ENCODE results near the gene BTBD1. TPM values are rescaled to one million over a fixed set of nuclear protein-coding genes. Genes with fewer than 3 reads are reported as not detected.

Gene BTBD1
- total RNA-seq, 4 donors from 2014 or later, result 54.9 to 140 (median 101) TPM

- H3K9me3 ChIP-seq, result peaks cover 0 to 2% of the 10 kb centered on the region in 2 donors
- intact Hi-C loops (cut with DNase I; ENCODE audit: low total_unique reads), result no loop called here
- no peaks in the 10 kb centered on the region for H3K4me1 ChIP-seq
Measured at GRCh38 chr15:82986442-82986780, 80.6 kb downstream of the BTBD1 start.

GRCh38 chr15:82985688-82986441 lies 81.2 kb downstream of the BTBD1 start, which contains the start of gene RAMAC:
Gene RAMAC, plus strand, starts transcription at chr15:82986210. Its CDS starts 2,809 bp downstream, at chr15:82989019.
- no peaks in the 10 kb centered on the region for H3K4me1 ChIP-seq
- peak within 1 kb of the TSS; percentile 55 to 72 for H3K27ac ChIP-seq
- intact Hi-C loops (cut with DNase I; ENCODE audit: low total_unique reads), result no loop called here

More at GRCh38 chr15:82986442-82986780, 80.6 kb downstream of the BTBD1 start:
- no peaks in the 10 kb centered on the region for H3K36me3 ChIP-seq
- H3K27ac ChIP-seq, result peak overlapping the region; percentile 55 to 72
- H3K27me3 ChIP-seq, result no peaks in the 10 kb centered on the region
- H3K4me3 ChIP-seq, result peak overlapping the region; percentile 57 to 65
- DNase-seq, result no peak
- TF ChIP-seq POLR2A (IDR thresholded peaks at IDR 0.05), result no peak
- TF ChIP-seq, protein P1, sequence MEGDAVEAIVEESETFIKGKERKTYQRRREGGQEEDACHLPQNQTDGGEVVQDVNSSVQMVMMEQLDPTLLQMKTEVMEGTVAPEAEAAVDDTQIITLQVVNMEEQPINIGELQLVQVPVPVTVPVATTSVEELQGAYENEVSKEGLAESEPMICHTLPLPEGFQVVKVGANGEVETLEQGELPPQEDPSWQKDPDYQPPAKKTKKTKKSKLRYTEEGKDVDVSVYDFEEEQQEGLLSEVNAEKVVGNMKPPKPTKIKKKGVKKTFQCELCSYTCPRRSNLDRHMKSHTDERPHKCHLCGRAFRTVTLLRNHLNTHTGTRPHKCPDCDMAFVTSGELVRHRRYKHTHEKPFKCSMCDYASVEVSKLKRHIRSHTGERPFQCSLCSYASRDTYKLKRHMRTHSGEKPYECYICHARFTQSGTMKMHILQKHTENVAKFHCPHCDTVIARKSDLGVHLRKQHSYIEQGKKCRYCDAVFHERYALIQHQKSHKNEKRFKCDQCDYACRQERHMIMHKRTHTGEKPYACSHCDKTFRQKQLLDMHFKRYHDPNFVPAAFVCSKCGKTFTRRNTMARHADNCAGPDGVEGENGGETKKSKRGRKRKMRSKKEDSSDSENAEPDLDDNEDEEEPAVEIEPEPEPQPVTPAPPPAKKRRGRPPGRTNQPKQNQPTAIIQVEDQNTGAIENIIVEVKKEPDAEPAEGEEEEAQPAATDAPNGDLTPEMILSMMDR (IDR thresholded peaks at IDR 0.05), result no peak

GRCh38 chr15:82980981-82981380 lies 86.1 kb downstream of the BTBD1 start:
- H3K27ac ChIP-seq, result no peak overlapping the region
- TF ChIP-seq POLR2A (IDR thresholded peaks at IDR 0.05), result no peak
- TF ChIP-seq, protein P1 (IDR thresholded peaks at IDR 0.05), result no peak
- H3K4me1 ChIP-seq, result no peaks in the 10 kb centered on the region
- no peak overlapping the region for H3K4me3 ChIP-seq
- no peak for DNase-seq
- no peaks in the 10 kb centered on the region for H3K9me3 ChIP-seq
- intact Hi-C loops (cut with DNase I; ENCODE audit: low total_unique reads), result no loop called here
- H3K36me3 ChIP-seq, result no peaks in the 10 kb centered on the region
- H3K27me3 ChIP-seq, result no peaks in the 10 kb centered on the region

More at GRCh38 chr15:82985688-82986441, 81.2 kb downstream of the BTBD1 start, which contains the start of gene RAMAC:
- H3K4me3 ChIP-seq, result peak within 1 kb of the TSS; percentile 57 to 65
- DNase-seq, result peak; percentile 86 to 93
- no peak for TF ChIP-seq POLR2A (IDR thresholded peaks at IDR 0.05)
- TF ChIP-seq, protein P1 (IDR thresholded peaks at IDR 0.05), result peak in 1 of 4 experiments; percentile 18
- H3K27me3 ChIP-seq, result no peaks in the 10 kb centered on the region
- H3K36me3 ChIP-seq, result no peaks in the 10 kb centered on the region
- H3K9me3 ChIP-seq, result peaks cover 0 to 2% of the 10 kb centered on the region in 2 donors

DNA sequence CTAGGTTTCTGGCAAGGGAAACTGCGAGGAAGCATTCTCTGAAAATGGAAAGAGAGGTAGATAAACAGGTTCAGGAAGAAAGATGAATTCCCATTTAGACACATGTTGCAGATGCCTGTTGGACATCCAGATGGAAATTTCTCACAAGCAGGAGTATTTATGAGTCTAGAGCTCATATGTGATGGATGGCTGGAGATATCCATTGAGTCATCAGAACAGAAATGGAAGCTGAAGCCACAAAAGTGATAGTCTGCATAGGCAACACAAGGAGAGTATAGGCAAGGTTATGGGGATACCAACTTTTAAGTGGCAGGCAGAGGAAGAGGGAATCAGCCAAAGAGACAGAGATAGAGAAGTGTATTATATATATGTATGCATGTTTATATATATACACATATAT lies 87.3 kb downstream of the BTBD1 start:
- DNase-seq, result no peak
- no peak overlapping the region for H3K27ac ChIP-seq
- no peak for TF ChIP-seq POLR2A (IDR thresholded peaks at IDR 0.05)
- TF ChIP-seq, protein P1 (IDR thresholded peaks at IDR 0.05), result no peak
- H3K4me1 ChIP-seq, result no peaks in the 10 kb centered on the region
- intact Hi-C loops (cut with DNase I; ENCODE audit: low total_unique reads), result no loop called here
- H3K4me3 ChIP-seq, result no peak overlapping the region
- H3K36me3 ChIP-seq, result no peaks in the 10 kb centered on the region
- no peaks in the 10 kb centered on the region for H3K27me3 ChIP-seq
- no peaks in the 10 kb centered on the region for H3K9me3 ChIP-seq

DNA sequence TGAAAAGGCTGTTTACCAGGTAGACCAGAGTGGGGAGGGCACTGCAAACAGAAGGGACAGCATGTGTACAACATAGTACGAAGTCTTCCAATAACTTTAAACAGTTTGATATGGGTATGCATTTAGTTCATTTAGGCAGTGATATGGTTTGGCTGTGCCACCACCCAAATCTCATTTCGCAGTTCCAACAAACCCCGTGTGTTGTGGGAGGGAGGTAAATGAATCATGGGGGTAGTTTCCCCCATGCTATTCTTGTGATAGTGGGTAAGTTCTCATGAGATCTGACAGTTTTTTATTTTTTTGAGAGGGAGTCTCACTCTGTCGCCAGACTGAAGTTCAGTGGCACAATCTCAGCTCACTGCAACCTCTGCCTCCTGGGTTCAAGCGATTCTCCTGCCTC lies 88.6 kb downstream of the BTBD1 start:
- no peak for DNase-seq
- Histone ChIP-seq H3K27ac (no peak overlapping the region), H3K27me3 (no peaks in the 10 kb centered on the region), H3K4me3 (no peak overlapping the region), H3K4me1 (no peaks in the 10 kb centered on the region), H3K36me3 (no peaks in the 10 kb centered on the region), H3K9me3 (no peaks in the 10 kb centered on the region)
- intact Hi-C loops (cut with DNase I; ENCODE audit: low total_unique reads), result no loop called here
- TF ChIP-seq POLR2A (IDR thresholded peaks at IDR 0.05), result no peak
- TF ChIP-seq, protein P1 (IDR thresholded peaks at IDR 0.05), result no peak

Measured in uterus (tissue), 4 donors.